ENCODE measurements around the gene SMYD3.

DNA sequence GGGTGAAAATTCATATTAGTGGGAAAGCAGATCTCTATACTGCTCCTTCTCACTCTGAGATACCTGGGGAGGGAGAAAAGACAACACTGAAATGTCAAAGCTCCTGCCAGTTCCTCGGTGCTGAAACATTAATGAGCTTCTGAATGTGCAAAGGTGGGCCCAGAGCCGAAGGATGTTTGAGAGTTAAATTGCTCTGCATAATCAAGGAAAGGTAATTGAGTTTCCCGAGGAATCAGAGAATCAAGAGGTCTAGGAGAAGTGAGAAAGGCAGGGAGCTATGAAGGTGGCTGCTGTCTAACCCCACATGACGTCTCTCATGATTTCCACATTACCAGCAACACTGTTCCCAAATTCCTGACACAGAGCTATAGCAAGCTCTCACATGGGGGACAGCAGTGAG lies 346.7 kb downstream of the SMYD3 start:
- TF ChIP-seq POLR2A (IDR thresholded peaks at IDR 0.05; ENCODE audit: low read length) = no peak
- no peak for TF ChIP-seq GATA1 (IDR thresholded peaks at IDR 0.05; ENCODE audit: low read depth, low read length)
